HG03575 (cell line): ENCODE measurements around the gene GPR12.

ENCODE experiments used
- ATAC-seq: cut with Tn5 transposase; IDR thresholded peaks from one replicate; pipeline ENCODE4 v1.9.1; 2021; ENCODE audit not compliant: unreplicated experiment, insufficient number of reproducible peaks, low FRiP score; ENCODE audit errors: extremely low read depth

GPR12 gene

GRCh38 chr13:26709461-26709860 is 51.1 kb downstream of the GPR12 start:
- ATAC-seq, result no peak

GRCh38 chr13:26708007-26708297 is 52.6 kb downstream of the GPR12 start:
- ATAC-seq, result no peak

- no peak for ATAC-seq
Observed at GRCh38 chr13:26707122-26708006, 53.2 kb downstream of the GPR12 start.

- ATAC-seq, result no peak
Observed at GRCh38 chr13:26706381-26706780, 54.2 kb downstream of the GPR12 start.

DNA sequence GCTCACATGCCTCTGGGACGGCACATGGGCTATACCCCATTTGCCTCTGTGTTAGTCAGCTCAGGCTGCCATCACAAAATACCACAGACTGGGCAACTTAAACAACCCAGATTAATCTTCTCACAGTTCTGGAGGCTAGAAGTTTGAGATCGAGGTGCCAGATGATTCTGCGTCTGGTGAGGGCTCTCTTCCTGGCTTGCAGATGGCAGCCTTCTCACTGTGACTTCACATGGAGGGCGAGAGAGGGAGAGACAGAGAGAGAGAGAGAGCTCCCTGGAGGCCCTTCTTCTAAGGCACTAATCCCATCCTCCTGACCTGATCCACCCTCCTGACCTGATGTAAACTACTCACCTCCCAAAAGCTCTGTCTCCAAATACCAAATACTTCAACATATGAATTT is 55.0 kb downstream of the GPR12 start:
- ATAC-seq, result no peak
